ENCODE measurements around the gene SORCS2. TPM values are rescaled to one million over a fixed set of nuclear protein-coding genes. Genes with fewer than 3 reads are reported as not detected.

SORCS2 gene
- total RNA-seq, 2 donors from 2014 or later, result 0.68 to 0.92 TPM

GRCh38 chr4:7255488-7255881 is 63.1 kb downstream of the SORCS2 start:
- no peak for ATAC-seq (ENCODE audit: insufficient number of reproducible peaks, low FRiP score, low read depth)
- Histone ChIP-seq H3K36me3 (no peaks in the 10 kb centered on the region), H3K27ac (no peak overlapping the region), H3K27me3 (replicated peaks; ENCODE audit: insufficient read depth) (no peaks in the 10 kb centered on the region), H3K4me1 (ENCODE audit: control insufficient read depth in 1 of 2, low read depth in 2 of 2) (peaks cover 6 to 18% of the 10 kb centered on the region in 2 donors), H3K4me3 (no peak overlapping the region), H3K9me3 (no peaks in the 10 kb centered on the region)
- no peak for TF ChIP-seq CTCF (IDR thresholded peaks at IDR 0.05)
- DNase-seq (ENCODE audit: low spot score), result no peak

GRCh38 chr4:7255996-7256395 is 63.7 kb downstream of the SORCS2 start:
- TF ChIP-seq CTCF (IDR thresholded peaks at IDR 0.05), result no peak
- Histone ChIP-seq H3K27me3 (replicated peaks; ENCODE audit: insufficient read depth) (no peaks in the 10 kb centered on the region), H3K9me3 (no peaks in the 10 kb centered on the region), H3K27ac (no peak overlapping the region), H3K36me3 (no peaks in the 10 kb centered on the region), H3K4me1 (ENCODE audit: control insufficient read depth in 1 of 2, low read depth in 2 of 2) (peaks cover 6 to 15% of the 10 kb centered on the region in 2 donors), H3K4me3 (no peak overlapping the region)
- no peak for ATAC-seq (ENCODE audit: insufficient number of reproducible peaks, low FRiP score, low read depth)
- DNase-seq (ENCODE audit: low spot score), result no peak

- ATAC-seq (ENCODE audit: insufficient number of reproducible peaks, low FRiP score, low read depth) (no peak), DNase-seq (ENCODE audit: low spot score) (no peak)
- no peak overlapping the region for H3K27ac ChIP-seq
- H3K4me1 ChIP-seq (ENCODE audit: control insufficient read depth in 1 of 2, low read depth in 2 of 2), result peaks cover 6 to 14% of the 10 kb centered on the region in 2 donors
- no peaks in the 10 kb centered on the region for H3K36me3 ChIP-seq
- H3K27me3 ChIP-seq (replicated peaks; ENCODE audit: insufficient read depth), result no peaks in the 10 kb centered on the region
- no peaks in the 10 kb centered on the region for H3K9me3 ChIP-seq
- no peak overlapping the region for H3K4me3 ChIP-seq
- no peak for TF ChIP-seq CTCF (IDR thresholded peaks at IDR 0.05)
These were observed 64.9 kb downstream of the SORCS2 start for GRCh38 chr4:7256984-7257810.

- ATAC-seq (ENCODE audit: insufficient number of reproducible peaks, low FRiP score, low read depth), result no peak
- no peak for TF ChIP-seq CTCF (IDR thresholded peaks at IDR 0.05)
- Histone ChIP-seq H3K27ac (no peak overlapping the region), H3K27me3 (replicated peaks; ENCODE audit: insufficient read depth) (no peaks in the 10 kb centered on the region), H3K4me3 (no peak overlapping the region), H3K9me3 (no peaks in the 10 kb centered on the region), H3K4me1 (ENCODE audit: control insufficient read depth in 1 of 2, low read depth in 2 of 2) (peaks cover 6 to 14% of the 10 kb centered on the region in 2 donors), H3K36me3 (no peaks in the 10 kb centered on the region)
- DNase-seq (ENCODE audit: low spot score), result no peak
These were observed 66.7 kb downstream of the SORCS2 start for GRCh38 chr4:7259039-7259438.

GRCh38 chr4:7260569-7260968 is 68.2 kb downstream of the SORCS2 start:
- H3K9me3 ChIP-seq, result no peaks in the 10 kb centered on the region
- ATAC-seq (ENCODE audit: insufficient number of reproducible peaks, low FRiP score, low read depth) (no peak), DNase-seq (ENCODE audit: low spot score) (no peak)
- TF ChIP-seq CTCF (IDR thresholded peaks at IDR 0.05), result no peak
- no peaks in the 10 kb centered on the region for H3K27me3 ChIP-seq (replicated peaks; ENCODE audit: insufficient read depth)
- no peak overlapping the region for H3K4me3 ChIP-seq
- H3K36me3 ChIP-seq, result no peaks in the 10 kb centered on the region
- no peak overlapping the region for H3K27ac ChIP-seq
- peaks cover 6 to 14% of the 10 kb centered on the region in 2 donors for H3K4me1 ChIP-seq (ENCODE audit: control insufficient read depth in 1 of 2, low read depth in 2 of 2)
